ENCODE results near the gene AGBL3.

AGBL3 gene

DNA sequence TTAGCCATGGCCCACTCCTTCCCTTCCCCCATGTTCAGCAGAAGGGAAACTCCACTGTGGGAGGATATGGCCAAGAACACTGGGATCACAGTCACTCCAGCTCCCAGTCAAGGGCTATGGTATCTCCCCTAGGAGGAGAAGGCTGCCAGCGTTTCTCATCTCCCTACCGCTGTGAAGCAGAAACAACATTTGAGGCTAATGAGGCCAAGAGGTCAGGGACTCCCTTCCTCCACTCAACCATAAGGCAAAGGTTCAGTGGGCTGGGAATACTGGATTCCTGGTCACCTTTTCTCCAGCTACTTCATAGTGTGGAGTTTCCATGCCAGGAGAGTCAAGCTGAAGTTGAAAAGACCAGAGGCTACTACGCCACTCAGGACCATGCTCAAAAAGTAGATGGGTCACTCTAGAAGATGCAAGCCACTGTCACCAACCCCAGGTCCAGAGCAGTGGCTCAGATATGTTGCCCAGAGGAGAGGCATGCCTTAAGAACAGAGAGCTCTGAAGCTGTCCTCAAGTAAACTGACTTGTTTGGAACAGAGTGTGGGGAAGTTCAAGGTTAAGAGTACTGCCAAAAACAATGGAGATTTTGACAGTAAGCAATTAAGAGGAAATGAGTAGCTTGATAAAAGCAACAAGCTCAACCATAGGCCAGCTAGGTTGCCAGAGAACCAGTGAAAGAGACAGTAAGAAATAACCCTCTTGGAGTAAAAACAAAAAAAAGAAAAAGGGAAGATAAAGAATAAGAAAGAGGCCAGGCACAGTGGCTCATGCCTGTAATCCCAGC is 157.8 kb downstream of the AGBL3 start:
- TF ChIP-seq, protein P1, sequence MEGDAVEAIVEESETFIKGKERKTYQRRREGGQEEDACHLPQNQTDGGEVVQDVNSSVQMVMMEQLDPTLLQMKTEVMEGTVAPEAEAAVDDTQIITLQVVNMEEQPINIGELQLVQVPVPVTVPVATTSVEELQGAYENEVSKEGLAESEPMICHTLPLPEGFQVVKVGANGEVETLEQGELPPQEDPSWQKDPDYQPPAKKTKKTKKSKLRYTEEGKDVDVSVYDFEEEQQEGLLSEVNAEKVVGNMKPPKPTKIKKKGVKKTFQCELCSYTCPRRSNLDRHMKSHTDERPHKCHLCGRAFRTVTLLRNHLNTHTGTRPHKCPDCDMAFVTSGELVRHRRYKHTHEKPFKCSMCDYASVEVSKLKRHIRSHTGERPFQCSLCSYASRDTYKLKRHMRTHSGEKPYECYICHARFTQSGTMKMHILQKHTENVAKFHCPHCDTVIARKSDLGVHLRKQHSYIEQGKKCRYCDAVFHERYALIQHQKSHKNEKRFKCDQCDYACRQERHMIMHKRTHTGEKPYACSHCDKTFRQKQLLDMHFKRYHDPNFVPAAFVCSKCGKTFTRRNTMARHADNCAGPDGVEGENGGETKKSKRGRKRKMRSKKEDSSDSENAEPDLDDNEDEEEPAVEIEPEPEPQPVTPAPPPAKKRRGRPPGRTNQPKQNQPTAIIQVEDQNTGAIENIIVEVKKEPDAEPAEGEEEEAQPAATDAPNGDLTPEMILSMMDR (IDR thresholded peaks at IDR 0.05) = no peak

- TF ChIP-seq, protein P1 (IDR thresholded peaks at IDR 0.05) = no peak
Observed at GRCh38 chr7:135147341-135147898, 161.1 kb downstream of the AGBL3 start.

DNA sequence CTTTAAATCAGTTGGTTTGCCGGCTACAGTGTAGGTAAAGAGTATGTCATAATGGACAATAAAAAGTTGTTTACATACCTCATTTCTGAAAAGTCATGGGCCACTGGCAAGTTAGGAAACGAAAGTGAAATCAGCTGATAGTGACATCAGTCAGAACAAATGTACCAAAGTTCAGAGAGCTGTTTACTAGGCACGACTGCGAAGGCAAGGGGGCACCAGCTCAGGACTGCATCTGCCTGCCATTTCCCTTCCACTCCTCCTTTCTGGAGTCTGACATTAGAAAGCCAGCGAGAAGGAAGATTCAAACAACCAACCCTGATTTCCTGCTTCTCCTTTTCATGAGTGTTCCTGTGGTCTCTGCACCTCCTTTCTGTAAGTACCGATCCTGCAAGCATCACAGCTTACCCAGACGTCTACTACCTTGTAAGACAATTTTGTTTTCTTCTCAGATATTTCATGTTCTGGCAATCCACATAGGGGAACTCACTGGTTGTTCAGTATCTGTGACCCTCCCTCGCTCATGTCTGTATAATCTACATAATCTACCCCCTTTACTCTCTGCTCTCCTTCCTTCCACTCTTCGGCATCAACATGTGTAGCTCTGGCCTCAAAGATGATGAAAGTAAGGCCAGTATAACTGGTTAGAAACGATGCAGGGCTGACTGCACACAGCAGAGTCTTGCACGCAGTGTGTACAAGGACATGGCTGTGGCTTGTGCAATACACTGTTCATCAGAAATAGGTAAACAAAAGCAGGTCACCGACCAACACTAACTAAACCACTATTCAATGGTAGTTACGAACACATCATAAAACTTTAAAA is 161.8 kb downstream of the AGBL3 start, which contains the start of gene TMEM140:
Gene TMEM140 (plus strand): TSS at position 174 of the 823 bp plus-strand sequence. CDS start 16,370 bp downstream, outside the sequence.
- TF ChIP-seq, protein P1 (IDR thresholded peaks at IDR 0.05) = no peak

DNA sequence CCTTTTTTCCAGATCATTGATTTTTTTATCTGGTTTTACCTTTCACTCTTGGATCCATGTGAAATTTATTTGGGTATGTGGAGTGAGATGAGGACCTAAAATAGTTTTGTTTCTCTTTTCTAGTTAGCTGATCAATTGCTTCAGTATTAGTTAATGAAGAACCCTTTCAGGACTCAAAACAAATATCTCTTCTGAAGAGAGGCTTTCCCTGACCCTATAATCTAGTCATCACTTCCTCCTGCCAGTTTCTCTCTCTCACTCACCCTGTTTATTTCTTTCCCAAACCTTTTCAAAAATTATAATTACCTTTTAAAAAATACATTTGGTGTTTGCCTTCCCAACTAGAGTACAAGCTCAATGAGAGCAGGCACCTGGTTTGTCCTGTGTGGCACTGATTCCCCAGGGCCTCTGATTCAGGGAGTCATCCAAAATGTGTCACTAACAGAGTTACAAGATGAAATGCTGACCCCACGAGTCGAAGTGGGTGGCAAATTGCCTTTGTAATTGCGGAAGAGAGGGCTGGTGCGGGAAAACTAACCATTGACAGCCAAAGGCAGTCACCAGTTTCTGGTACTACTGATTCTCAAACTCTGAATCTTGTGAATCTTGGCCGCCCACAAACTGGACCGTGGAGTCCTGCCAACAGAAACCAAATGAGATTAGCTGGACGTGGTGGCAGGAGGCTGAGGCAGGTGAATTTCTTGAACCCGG is 163.9 kb downstream of the AGBL3 start:
- TF ChIP-seq, protein P1 (IDR thresholded peaks at IDR 0.05) = no peak

GRCh38 chr7:135151132-135151531 is 164.8 kb downstream of the AGBL3 start:
- TF ChIP-seq, protein P1 (IDR thresholded peaks at IDR 0.05) = no peak

GRCh38 chr7:135151533-135151932 is 165.2 kb downstream of the AGBL3 start:
- TF ChIP-seq, protein P1 (IDR thresholded peaks at IDR 0.05) = no peak

GRCh38 chr7:135152442-135152841 is 166.1 kb downstream of the AGBL3 start:
- TF ChIP-seq, protein P1 (IDR thresholded peaks at IDR 0.05) = no peak

Data from LNCAP (cell line).